HCT116 (cell line): ENCODE measurements around the gene HSD17B12. TPM values are rescaled to one million over a fixed set of nuclear protein-coding genes. Genes with fewer than 3 reads are reported as not detected.

Experiments used
- ATAC-seq: fragments of 200-7000 bp; cut with Tn5 transposase; 2 replicates; pipeline ENCODE4 v1.9.1; 2020; ENCODE audit warnings: mild to moderate bottlenecking, moderate library complexity
- BruUV-seq: library from RNA; stranded (reverse); fragments of 400-500 nt; replicated peaks from 2 replicates; lab custom pipeline; 2021; lab: Mats Ljungman, UMichigan
- CTCF ChIA-PET: fragments of 300-600 bp; sonication (Branson Sonifier 250); formaldehyde crosslinking; loops from one replicate; lab custom pipeline; 2021; ENCODE audit warnings: antibody characterized with exemption; lab: Charles Lee
- POLR2A ChIA-PET: fragments of 300-600, 350-600 bp; sonication (Branson Sonifier 250); formaldehyde crosslinking; loops from one replicate; lab custom pipeline; 2021; ENCODE audit warnings: antibody characterized with exemption; lab: Charles Lee
- RAD21 ChIA-PET, 2 experiments: fragments of 300-600 bp; sonication (Branson Sonifier 250); formaldehyde crosslinking; loops; one replicate each; lab custom pipeline; 2023; ENCODE audit warnings: low total read pairs in 2 of 2; ENCODE audit not compliant: uncharacterized antibody in 2 of 2, unreplicated experiment in 2 of 2, low non-redundant PET in 1 of 2; lab: Charles Lee
- DNase-seq: peaks from one replicate; pipeline ENCODE4 v3.0.0-alpha.2; 2010; ENCODE audit warnings: low read depth, low spot score
- H2AFZ ChIP-seq: fragments of 200-600 bp; shearing (Covaris generic), sonication (generic); 2 replicates; pipeline ENCODE4 v1.6.1; 2017; ENCODE audit warnings: low read depth, mixed run types, mixed read lengths, antibody characterized with exemption, low read length; ENCODE audit not compliant: poor library complexity, severe bottlenecking
- H3K27ac ChIP-seq: 2 replicates; pipeline ENCODE4 v1.5.1; 2012; ENCODE audit warnings: low read depth, low read length
- H3K27me3 ChIP-seq: fragments of 200-600 bp; sonication (generic); 2 replicates; pipeline ENCODE4 v1.6.1; 2016; ENCODE audit warnings: mixed run types, low read length, mixed read lengths; ENCODE audit not compliant: insufficient read depth
- H3K36me3 ChIP-seq, 2 experiments: fragments of 200-500 bp in 1 of 2; fragments of 200-600 bp in 1 of 2; sonication (Bioruptor generic) in 1 of 2; sonication (generic) in 1 of 2; 2 replicates each; pipeline versions ENCODE4 v1.5.1 to v1.6.1; 2014 to 2016; ENCODE audit warnings: low read length in 2 of 2, inconsistent platforms in 1 of 2, mixed read lengths in 1 of 2, mixed run types in 1 of 2; ENCODE audit not compliant: insufficient read depth in 2 of 2, control insufficient read depth in 1 of 2
- H3K4me1 ChIP-seq, 2 experiments: fragments of 200-600 bp in 1 of 2; sonication (generic) in 1 of 2; 2 replicates each; pipeline versions ENCODE4 v1.5.1 to v1.6.1; 2012 to 2017; ENCODE audit warnings: low read length in 2 of 2, inconsistent platforms in 1 of 2, mild to moderate bottlenecking in 1 of 2, mixed read lengths in 1 of 2, mixed run types in 1 of 2, moderate library complexity in 1 of 2; ENCODE audit not compliant: insufficient read depth in 2 of 2, control insufficient read depth in 1 of 2
- H3K4me2 ChIP-seq: fragments of 200-600 bp; sonication (generic); 2 replicates; pipeline ENCODE4 v1.6.1; 2017; ENCODE audit warnings: mixed run types, low read length, mixed read lengths
- H3K4me3 ChIP-seq, 2 experiments: fragments of 200-600 bp in 1 of 2; sonication (generic) in 1 of 2; replicated peaks in 1 of 2; 2 replicates each; pipeline ENCODE4 v1.5.1; 2011 to 2016; ENCODE audit warnings: low read length in 2 of 2, control low read depth in 1 of 2, low read depth in 1 of 2, mild to moderate bottlenecking in 1 of 2, mixed read lengths in 1 of 2, mixed run types in 1 of 2
- H3K79me2 ChIP-seq: fragments of 200-600 bp; sonication (generic); 2 replicates; pipeline ENCODE4 v1.6.1; 2017; ENCODE audit warnings: mild to moderate bottlenecking, mixed run types, low read length, moderate library complexity, mixed read lengths; ENCODE audit not compliant: insufficient read depth
- H3K9ac ChIP-seq: fragments of 200-600 bp; sonication (generic); 2 replicates; pipeline ENCODE4 v1.6.1; 2016; ENCODE audit warnings: low read length, mixed read lengths
- H3K9me2 ChIP-seq: fragments of 200-600 bp; sonication (generic), shearing (Covaris generic); 2 replicates; pipeline ENCODE4 v1.6.1; 2017; ENCODE audit warnings: mixed run types, mild to moderate bottlenecking, moderate library complexity; ENCODE audit not compliant: insufficient read depth
- H3K9me3 ChIP-seq, 2 experiments: fragments of 200-500 bp in 1 of 2; fragments of 200-600 bp in 1 of 2; sonication (Bioruptor generic) in 1 of 2; sonication (generic) in 1 of 2; 2 replicates each; pipeline ENCODE4 v1.6.1; 2014 to 2017; ENCODE audit warnings: low read length in 2 of 2, mixed read lengths in 2 of 2, inconsistent platforms in 1 of 2, low read depth in 1 of 2, mild to moderate bottlenecking in 1 of 2, mixed run types in 1 of 2, moderate library complexity in 1 of 2; ENCODE audit not compliant: control insufficient read depth in 1 of 2, insufficient read depth in 1 of 2
- H4K20me1 ChIP-seq: fragments of 200-600 bp; sonication (generic), shearing (Covaris generic); 2 replicates; pipeline ENCODE4 v1.6.1; 2017; ENCODE audit warnings: mixed run types, mild to moderate bottlenecking, moderate library complexity; ENCODE audit not compliant: insufficient read depth
- CBX3 ChIP-seq: IDR thresholded peaks from 2 replicates; pipeline ENCODE4 v1.6.1; 2012; ENCODE audit warnings: low read depth
- EGR1 ChIP-seq: IDR thresholded peaks from 2 replicates; pipeline ENCODE4 v1.6.1; 2012; ENCODE audit warnings: low read depth
- ELF1 ChIP-seq: IDR thresholded peaks from 2 replicates; pipeline ENCODE4 v1.6.1; 2012; ENCODE audit warnings: low read depth, borderline replicate concordance
- EZH2 ChIP-seq: fragments of 200-600 bp; sonication (generic); IDR thresholded peaks from 2 replicates; pipeline ENCODE4 v1.6.1; 2017; ENCODE audit warnings: antibody characterized with exemption, mixed run types
- FOSL1 ChIP-seq: IDR thresholded peaks from 2 replicates; pipeline ENCODE4 v1.6.1; 2012; ENCODE audit warnings: low read depth
- POLR2AphosphoS5 ChIP-seq: IDR thresholded peaks from 2 replicates; pipeline ENCODE4 v1.6.1; 2011; ENCODE audit warnings: mild to moderate bottlenecking, low read depth, low read length, moderate library complexity
- RAD21 ChIP-seq: IDR thresholded peaks from 2 replicates; pipeline ENCODE4 v1.6.1; 2012; ENCODE audit warnings: low read depth, mild to moderate bottlenecking
- SIN3A ChIP-seq: IDR thresholded peaks from 2 replicates; pipeline ENCODE4 v1.6.1; 2012; ENCODE audit warnings: low read depth
- YY1 ChIP-seq: IDR thresholded peaks from 2 replicates; pipeline ENCODE4 v1.6.1; 2011; ENCODE audit warnings: low read length, low read depth, moderate library complexity, mild to moderate bottlenecking; ENCODE audit not compliant: insufficient replicate concordance; ENCODE audit errors: extremely low read depth
- ZFX ChIP-seq: fragments of 450-650 bp; IDR thresholded peaks from 2 replicates; pipeline ENCODE4 v1.6.1; 2017
- intact Hi-C: fragments of 100-400 bp; cut with micrococcal nuclease; formaldehyde crosslinking; loops from 2 replicates; pipeline ENCODE4 v1.10.0; 2022
- total RNA-seq: library from RNA; stranded (reverse); gene quantifications from one replicate; pipeline ENCODE4 v1.2.1, GENCODE V29; 2021; ENCODE audit not compliant: unreplicated experiment
- TF ChIP-seq, protein P1 (sequence below): IDR thresholded peaks from 2 replicates; pipeline ENCODE4 v1.6.1; 2012; ENCODE audit warnings: low read depth
- TF ChIP-seq, protein P2 (sequence below), 3 experiments: fragments of 200-600 bp in 1 of 3; sonication (generic) in 1 of 3; IDR thresholded peaks in 2 of 3; conservative IDR thresholded peaks in 1 of 3; 2 replicates each; pipeline ENCODE4 v1.5.1; 2012 to 2017; ENCODE audit warnings: low read depth in 2 of 3, low read length in 2 of 3, antibody characterized with exemption in 1 of 3, borderline replicate concordance in 1 of 3, control low read depth in 1 of 3, mild to moderate bottlenecking in 1 of 3, mixed read lengths in 1 of 3, mixed run types in 1 of 3, moderate library complexity in 1 of 3; ENCODE audit not compliant: insufficient read depth in 1 of 3
- TF ChIP-seq, protein P3 (sequence below): IDR thresholded peaks from 2 replicates; pipeline ENCODE4 v1.6.1; 2011; ENCODE audit warnings: mild to moderate bottlenecking, low read length, moderate library complexity; ENCODE audit not compliant: insufficient replicate concordance; ENCODE audit errors: extremely low read depth
- TF ChIP-seq, protein P4 (sequence below): IDR thresholded peaks from 2 replicates; pipeline ENCODE4 v1.6.1; 2012

The HSD17B12 gene
- total RNA-seq, 1 experiment from 2014 or later = 83.7 TPM

DNA sequence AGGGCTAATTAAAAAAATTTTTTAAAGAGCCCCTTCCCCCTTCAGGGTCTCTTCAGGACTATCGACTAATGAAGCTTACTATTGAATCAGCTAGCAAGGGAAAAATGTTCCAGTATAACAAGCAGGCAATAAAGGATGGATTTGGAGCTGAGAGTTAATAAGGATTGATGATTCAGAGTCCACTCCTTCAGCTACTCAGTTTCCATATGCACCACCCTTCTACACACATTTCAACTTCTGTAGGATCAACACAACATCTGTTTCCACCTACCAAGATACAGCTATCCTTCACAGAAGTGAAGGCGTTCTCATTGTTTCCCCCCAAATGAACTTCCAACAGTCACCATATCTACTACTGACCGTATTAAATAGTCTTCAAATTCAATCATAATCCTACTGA lies 193.5 kb downstream of the HSD17B12 start:
- ChIA-PET POLR2A (no interaction called here), CTCF (no interaction called here), RAD21 (no interaction called here)
- Histone ChIP-seq H2AFZ (no peak overlapping the region), H4K20me1 (no peaks in the 10 kb centered on the region), H3K79me2 (no peaks in the 10 kb centered on the region), H3K4me3 (no peak overlapping the region), H3K4me1 (no peaks in the 10 kb centered on the region), H3K4me2 (no peak overlapping the region), H3K27ac (no peak overlapping the region), H3K9ac (no peak overlapping the region), H3K9me2 (no peaks in the 10 kb centered on the region), H3K27me3 (peaks cover 42% of the 10 kb centered on the region; the same call in 1 of the 2 replicates), H3K9me3 (no peaks in the 10 kb centered on the region), H3K36me3 (no peaks in the 10 kb centered on the region)
- intact Hi-C loops = no loop called here
- BruUV-seq = no TSS peak
- ATAC-seq (no peak), DNase-seq (no peak)
- TF ChIP-seq, protein P1, sequence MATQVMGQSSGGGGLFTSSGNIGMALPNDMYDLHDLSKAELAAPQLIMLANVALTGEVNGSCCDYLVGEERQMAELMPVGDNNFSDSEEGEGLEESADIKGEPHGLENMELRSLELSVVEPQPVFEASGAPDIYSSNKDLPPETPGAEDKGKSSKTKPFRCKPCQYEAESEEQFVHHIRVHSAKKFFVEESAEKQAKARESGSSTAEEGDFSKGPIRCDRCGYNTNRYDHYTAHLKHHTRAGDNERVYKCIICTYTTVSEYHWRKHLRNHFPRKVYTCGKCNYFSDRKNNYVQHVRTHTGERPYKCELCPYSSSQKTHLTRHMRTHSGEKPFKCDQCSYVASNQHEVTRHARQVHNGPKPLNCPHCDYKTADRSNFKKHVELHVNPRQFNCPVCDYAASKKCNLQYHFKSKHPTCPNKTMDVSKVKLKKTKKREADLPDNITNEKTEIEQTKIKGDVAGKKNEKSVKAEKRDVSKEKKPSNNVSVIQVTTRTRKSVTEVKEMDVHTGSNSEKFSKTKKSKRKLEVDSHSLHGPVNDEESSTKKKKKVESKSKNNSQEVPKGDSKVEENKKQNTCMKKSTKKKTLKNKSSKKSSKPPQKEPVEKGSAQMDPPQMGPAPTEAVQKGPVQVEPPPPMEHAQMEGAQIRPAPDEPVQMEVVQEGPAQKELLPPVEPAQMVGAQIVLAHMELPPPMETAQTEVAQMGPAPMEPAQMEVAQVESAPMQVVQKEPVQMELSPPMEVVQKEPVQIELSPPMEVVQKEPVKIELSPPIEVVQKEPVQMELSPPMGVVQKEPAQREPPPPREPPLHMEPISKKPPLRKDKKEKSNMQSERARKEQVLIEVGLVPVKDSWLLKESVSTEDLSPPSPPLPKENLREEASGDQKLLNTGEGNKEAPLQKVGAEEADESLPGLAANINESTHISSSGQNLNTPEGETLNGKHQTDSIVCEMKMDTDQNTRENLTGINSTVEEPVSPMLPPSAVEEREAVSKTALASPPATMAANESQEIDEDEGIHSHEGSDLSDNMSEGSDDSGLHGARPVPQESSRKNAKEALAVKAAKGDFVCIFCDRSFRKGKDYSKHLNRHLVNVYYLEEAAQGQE = no peak
- TF ChIP-seq, protein P2, sequence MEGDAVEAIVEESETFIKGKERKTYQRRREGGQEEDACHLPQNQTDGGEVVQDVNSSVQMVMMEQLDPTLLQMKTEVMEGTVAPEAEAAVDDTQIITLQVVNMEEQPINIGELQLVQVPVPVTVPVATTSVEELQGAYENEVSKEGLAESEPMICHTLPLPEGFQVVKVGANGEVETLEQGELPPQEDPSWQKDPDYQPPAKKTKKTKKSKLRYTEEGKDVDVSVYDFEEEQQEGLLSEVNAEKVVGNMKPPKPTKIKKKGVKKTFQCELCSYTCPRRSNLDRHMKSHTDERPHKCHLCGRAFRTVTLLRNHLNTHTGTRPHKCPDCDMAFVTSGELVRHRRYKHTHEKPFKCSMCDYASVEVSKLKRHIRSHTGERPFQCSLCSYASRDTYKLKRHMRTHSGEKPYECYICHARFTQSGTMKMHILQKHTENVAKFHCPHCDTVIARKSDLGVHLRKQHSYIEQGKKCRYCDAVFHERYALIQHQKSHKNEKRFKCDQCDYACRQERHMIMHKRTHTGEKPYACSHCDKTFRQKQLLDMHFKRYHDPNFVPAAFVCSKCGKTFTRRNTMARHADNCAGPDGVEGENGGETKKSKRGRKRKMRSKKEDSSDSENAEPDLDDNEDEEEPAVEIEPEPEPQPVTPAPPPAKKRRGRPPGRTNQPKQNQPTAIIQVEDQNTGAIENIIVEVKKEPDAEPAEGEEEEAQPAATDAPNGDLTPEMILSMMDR (IDR thresholded peaks at IDR 0.05 in 2 of 3, conservative IDR thresholded peaks at IDR 0.05 in 1 of 3; ENCODE audit: borderline replicate concordance in 1 of 3, insufficient read depth in 1 of 3, low read depth in 2 of 3, low read length in 2 of 3) = no peak
- TF ChIP-seq FOSL1 (no peak), ELF1 (no peak), SIN3A (no peak), CBX3 (no peak), EGR1 (no peak), POLR2AphosphoS5 (no peak), RAD21 (no peak), ZFX (no peak), EZH2 (no peak), YY1 (no peak)
- TF ChIP-seq, protein P3, sequence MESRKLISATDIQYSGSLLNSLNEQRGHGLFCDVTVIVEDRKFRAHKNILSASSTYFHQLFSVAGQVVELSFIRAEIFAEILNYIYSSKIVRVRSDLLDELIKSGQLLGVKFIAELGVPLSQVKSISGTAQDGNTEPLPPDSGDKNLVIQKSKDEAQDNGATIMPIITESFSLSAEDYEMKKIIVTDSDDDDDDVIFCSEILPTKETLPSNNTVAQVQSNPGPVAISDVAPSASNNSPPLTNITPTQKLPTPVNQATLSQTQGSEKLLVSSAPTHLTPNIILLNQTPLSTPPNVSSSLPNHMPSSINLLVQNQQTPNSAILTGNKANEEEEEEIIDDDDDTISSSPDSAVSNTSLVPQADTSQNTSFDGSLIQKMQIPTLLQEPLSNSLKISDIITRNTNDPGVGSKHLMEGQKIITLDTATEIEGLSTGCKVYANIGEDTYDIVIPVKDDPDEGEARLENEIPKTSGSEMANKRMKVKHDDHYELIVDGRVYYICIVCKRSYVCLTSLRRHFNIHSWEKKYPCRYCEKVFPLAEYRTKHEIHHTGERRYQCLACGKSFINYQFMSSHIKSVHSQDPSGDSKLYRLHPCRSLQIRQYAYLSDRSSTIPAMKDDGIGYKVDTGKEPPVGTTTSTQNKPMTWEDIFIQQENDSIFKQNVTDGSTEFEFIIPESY = no peak
- TF ChIP-seq, protein P4, sequence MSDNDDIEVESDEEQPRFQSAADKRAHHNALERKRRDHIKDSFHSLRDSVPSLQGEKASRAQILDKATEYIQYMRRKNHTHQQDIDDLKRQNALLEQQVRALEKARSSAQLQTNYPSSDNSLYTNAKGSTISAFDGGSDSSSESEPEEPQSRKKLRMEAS = no peak
